ENCODE data around the gene REXO4. TPM values are rescaled to one million over a fixed set of nuclear protein-coding genes. Genes with fewer than 3 reads are reported as not detected.

REXO4 gene
- total and polyA plus RNA-seq, 10 of the 15 experiments (the other 5 are each of a cell fraction or from before 2014, with no cell fraction given): 2.7 to 43.9 (median 30.5) TPM

GRCh38 chr9:133437753-133438531 is 20.1 kb upstream of the REXO4 start:
- TF ChIP-seq BHLHE40 (IDR thresholded peaks at IDR 0.05; ENCODE audit: borderline replicate concordance in 1 of 2, low read depth in 2 of 2, low read length in 1 of 2) (peak in 1 of 2 experiments; percentile 73; a peak in 1 of 4 replicates), RAD21 (IDR thresholded peaks at IDR 0.05; ENCODE audit: insufficient read depth, low read depth, low read length) (peak; percentile 72), SMARCA5 (IDR thresholded peaks at IDR 0.05) (peak; percentile 51; the same call in 1 of the 2 replicates), SMC3 (IDR thresholded peaks at IDR 0.05; ENCODE audit: borderline replicate concordance, low read length) (peak; percentile 52; the same call in 1 of the 2 replicates), SKIL (IDR thresholded peaks at IDR 0.05; ENCODE audit: low read depth, poor library complexity, severe bottlenecking) (no peak), CTCF (IDR thresholded peaks at IDR 0.05 in 2 of 3, conservative IDR thresholded peaks at IDR 0.05 in 1 of 3; ENCODE audit: control insufficient read depth in 2 of 3, extremely low read depth in 1 of 3, insufficient read depth in 1 of 3, low read depth in 3 of 3, low read length in 3 of 3) (peak; percentile 57 to 82 (median 71)), MTA3 (IDR thresholded peaks at IDR 0.05; ENCODE audit: borderline replicate concordance, low read length) (no peak), NR2F1 (conservative IDR thresholded peaks at IDR 0.05) (no peak)
- H3K79me2 ChIP-seq (ENCODE audit: control insufficient read depth, insufficient read depth, low read length): no peaks in the 10 kb centered on the region
- no peak overlapping the region for H2AFZ ChIP-seq (ENCODE audit: control insufficient read depth, low read depth, low read length)
- in situ Hi-C loops (cut with MboI): no loop called here
- 6% methylated on average over 19 of the region's 20 CpGs for WGBS (ENCODE audit: insufficient coverage, insufficient replicate concordance, low lambda C conversion rate, missing lambda C conversion rate)
- intact Hi-C loops (cut with micrococcal nuclease; ENCODE audit: unreplicated experiment): loop anchor here (1.0 kb wide), 1 partner anchor 31 kb away; no protein-coding TSS in a partner anchor
- H3K27ac ChIP-seq (ENCODE audit: control insufficient read depth, insufficient read depth): no peak overlapping the region
- BruUV-seq (replicated peaks): no TSS peak
- FAIRE-seq (no peak), DNase-seq (ENCODE audit: low read depth, low spot score) (no peak), ATAC-seq (peak; percentile 94)
- H3K36me3 ChIP-seq (ENCODE audit: control insufficient read depth in 2 of 2, insufficient read depth in 2 of 2, low read length in 1 of 2): no peaks in the 10 kb centered on the region
- no peaks in the 10 kb centered on the region for H3K27me3 ChIP-seq (replicated peaks in 1 of 2; ENCODE audit: control insufficient read depth in 2 of 2, insufficient read depth in 2 of 2, low read length in 1 of 2)
- ChIA-PET RAD21 (ENCODE audit: unreplicated experiment) (interaction anchor here (0.6 to 2.5 kb wide), 9 partner anchors 12 to 248 kb away, joined by 3 to 7 read pairs (median 4); partner anchors contain the start of gene CACFD1), POLR2A (no interaction called here), SMC1A (ENCODE audit: uncharacterized antibody, unreplicated experiment) (interaction anchor here (0.8 to 1.3 kb wide), 4 partner anchors 15 to 252 kb away, joined by 3 to 5 read pairs (median 3); partner anchors contain the start of genes ADAMTS13 and SURF6), CTCF (interaction anchor here (0.7 to 2.3 kb wide), 19 partner anchors 12 to 251 kb away, joined by 3 to 15 read pairs (median 4); partner anchors contain the start of genes CACFD1 and STKLD1)
- H3K4me2 ChIP-seq (ENCODE audit: control insufficient read depth, insufficient read depth): no peak overlapping the region
- H4K20me1 ChIP-seq (ENCODE audit: control insufficient read depth, insufficient read depth): no peaks in the 10 kb centered on the region
- no peak overlapping the region for H3K4me3 ChIP-seq
- H3K4me1 ChIP-seq (ENCODE audit: control insufficient read depth, insufficient read depth, low read length): peaks cover 4% of the 10 kb centered on the region; the same call in 1 of the 2 replicates
- H3K9ac ChIP-seq (ENCODE audit: control insufficient read depth, insufficient read depth, low read length): no peak overlapping the region
- no peaks in the 10 kb centered on the region for H3K9me3 ChIP-seq (replicated peaks; ENCODE audit: control insufficient read depth, insufficient read depth, low read length)

All from GM12878 (cell line).